ENCODE results near the gene TTC13.

DNA sequence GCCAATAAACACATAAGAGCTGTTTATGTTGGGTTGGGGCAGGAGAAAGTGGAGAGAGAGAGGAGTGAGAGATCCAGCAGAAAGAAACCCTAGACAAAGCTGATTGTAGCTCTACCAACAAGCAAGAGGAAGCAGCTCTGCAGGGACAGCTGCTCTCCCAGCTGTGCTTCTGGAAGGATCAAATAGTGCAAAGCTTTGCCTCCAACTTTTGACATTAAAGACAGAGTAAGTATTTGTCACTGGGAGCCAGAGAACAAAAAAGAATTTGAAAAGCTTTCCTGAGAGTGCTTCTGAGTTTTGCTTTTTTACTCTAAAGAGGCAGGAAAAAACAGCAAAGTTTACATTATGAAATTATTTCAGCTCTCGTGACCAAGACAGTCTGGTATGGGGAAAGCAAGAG, 81.9 kb downstream of the TTC13 start:
- TF ChIP-seq, protein P1, sequence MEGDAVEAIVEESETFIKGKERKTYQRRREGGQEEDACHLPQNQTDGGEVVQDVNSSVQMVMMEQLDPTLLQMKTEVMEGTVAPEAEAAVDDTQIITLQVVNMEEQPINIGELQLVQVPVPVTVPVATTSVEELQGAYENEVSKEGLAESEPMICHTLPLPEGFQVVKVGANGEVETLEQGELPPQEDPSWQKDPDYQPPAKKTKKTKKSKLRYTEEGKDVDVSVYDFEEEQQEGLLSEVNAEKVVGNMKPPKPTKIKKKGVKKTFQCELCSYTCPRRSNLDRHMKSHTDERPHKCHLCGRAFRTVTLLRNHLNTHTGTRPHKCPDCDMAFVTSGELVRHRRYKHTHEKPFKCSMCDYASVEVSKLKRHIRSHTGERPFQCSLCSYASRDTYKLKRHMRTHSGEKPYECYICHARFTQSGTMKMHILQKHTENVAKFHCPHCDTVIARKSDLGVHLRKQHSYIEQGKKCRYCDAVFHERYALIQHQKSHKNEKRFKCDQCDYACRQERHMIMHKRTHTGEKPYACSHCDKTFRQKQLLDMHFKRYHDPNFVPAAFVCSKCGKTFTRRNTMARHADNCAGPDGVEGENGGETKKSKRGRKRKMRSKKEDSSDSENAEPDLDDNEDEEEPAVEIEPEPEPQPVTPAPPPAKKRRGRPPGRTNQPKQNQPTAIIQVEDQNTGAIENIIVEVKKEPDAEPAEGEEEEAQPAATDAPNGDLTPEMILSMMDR (IDR thresholded peaks at IDR 0.05) = no peak
- no peak for TF ChIP-seq POLR2A (IDR thresholded peaks at IDR 0.05)

All from tibial nerve (tissue), 3 donors.